Measurements from ENCODE around the gene SH2B2.
"Not testable (repeated sequence)": the region's sequence is repeated elsewhere in the genome, so short reads cannot be mapped to it uniquely, and the experiment has no call there.

The SH2B2 gene

GRCh38 chr7:102323914-102324195 lies 37.2 kb downstream of the SH2B2 start:
- Mint-ChIP-seq H3K36me3 (ENCODE audit: low read depth) (no peaks in the 10 kb centered on the region), H3K27ac (no peak overlapping the region), H3K9me3 (no peaks in the 10 kb centered on the region), H3K4me3 (no peak overlapping the region), H3K4me1 (ENCODE audit: low read depth) (no peaks in the 10 kb centered on the region), H3K27me3 (no peaks in the 10 kb centered on the region)

GRCh38 chr7:102325106-102325505 lies 38.4 kb downstream of the SH2B2 start:
- not testable (repeated sequence) for H3K4me3 Mint-ChIP-seq; H3K4me1 Mint-ChIP-seq (ENCODE audit: low read depth); H3K27ac Mint-ChIP-seq

GRCh38 chr7:102326157-102326889 lies 39.7 kb downstream of the SH2B2 start:
- H3K4me3 Mint-ChIP-seq, result no peak overlapping the region
- H3K4me1 Mint-ChIP-seq (ENCODE audit: low read depth), result no peaks in the 10 kb centered on the region
- H3K27me3 Mint-ChIP-seq, result no peaks in the 10 kb centered on the region
- H3K36me3 Mint-ChIP-seq (ENCODE audit: low read depth), result no peaks in the 10 kb centered on the region
- no peak overlapping the region for H3K27ac Mint-ChIP-seq
- H3K9me3 Mint-ChIP-seq, result no peaks in the 10 kb centered on the region

More at GRCh38 chr7:102325106-102325505, 38.4 kb downstream of the SH2B2 start:
- not testable (repeated sequence) for H3K36me3 Mint-ChIP-seq (ENCODE audit: low read depth); H3K9me3 Mint-ChIP-seq; H3K27me3 Mint-ChIP-seq

GRCh38 chr7:102327183-102327582 lies 40.5 kb downstream of the SH2B2 start:
- not testable (repeated sequence) for H3K27ac Mint-ChIP-seq; H3K36me3 Mint-ChIP-seq (ENCODE audit: low read depth); H3K9me3 Mint-ChIP-seq; H3K4me1 Mint-ChIP-seq (ENCODE audit: low read depth); H3K27me3 Mint-ChIP-seq; H3K4me3 Mint-ChIP-seq

- H3K36me3 Mint-ChIP-seq (ENCODE audit: low read depth); H3K27ac Mint-ChIP-seq; H3K27me3 Mint-ChIP-seq; H3K4me1 Mint-ChIP-seq (ENCODE audit: low read depth); H3K4me3 Mint-ChIP-seq; H3K9me3 Mint-ChIP-seq: not testable (repeated sequence)
Observed at GRCh38 chr7:102328863-102329262, 42.2 kb downstream of the SH2B2 start.

- not testable (repeated sequence) for H3K9me3 Mint-ChIP-seq; H3K27me3 Mint-ChIP-seq; H3K36me3 Mint-ChIP-seq (ENCODE audit: low read depth); H3K4me3 Mint-ChIP-seq; H3K4me1 Mint-ChIP-seq (ENCODE audit: low read depth); H3K27ac Mint-ChIP-seq
Observed at GRCh38 chr7:102329366-102329765, 42.7 kb downstream of the SH2B2 start.

- H3K27me3 Mint-ChIP-seq; H3K4me3 Mint-ChIP-seq; H3K36me3 Mint-ChIP-seq (ENCODE audit: low read depth); H3K27ac Mint-ChIP-seq; H3K9me3 Mint-ChIP-seq; H3K4me1 Mint-ChIP-seq (ENCODE audit: low read depth): not testable (repeated sequence)
Observed at GRCh38 chr7:102330666-102331460, 44.2 kb downstream of the SH2B2 start.

GRCh38 chr7:102335574-102335973 lies 48.9 kb downstream of the SH2B2 start:
- H3K9me3 Mint-ChIP-seq; H3K4me1 Mint-ChIP-seq (ENCODE audit: low read depth); H3K27ac Mint-ChIP-seq; H3K4me3 Mint-ChIP-seq; H3K27me3 Mint-ChIP-seq; H3K36me3 Mint-ChIP-seq (ENCODE audit: low read depth): not testable (repeated sequence)

GRCh38 chr7:102337002-102337401 lies 50.3 kb downstream of the SH2B2 start:
- H3K36me3 Mint-ChIP-seq (ENCODE audit: low read depth); H3K4me1 Mint-ChIP-seq (ENCODE audit: low read depth); H3K4me3 Mint-ChIP-seq; H3K27me3 Mint-ChIP-seq; H3K27ac Mint-ChIP-seq; H3K9me3 Mint-ChIP-seq: not testable (repeated sequence)

- H3K9me3 Mint-ChIP-seq; H3K27ac Mint-ChIP-seq; H3K4me1 Mint-ChIP-seq (ENCODE audit: low read depth); H3K27me3 Mint-ChIP-seq; H3K36me3 Mint-ChIP-seq (ENCODE audit: low read depth); H3K4me3 Mint-ChIP-seq: not testable (repeated sequence)
Observed at GRCh38 chr7:102337420-102337819, 50.8 kb downstream of the SH2B2 start.

GRCh38 chr7:102340599-102341368 lies 54.1 kb downstream of the SH2B2 start:
- H3K4me1 Mint-ChIP-seq (ENCODE audit: low read depth); H3K36me3 Mint-ChIP-seq (ENCODE audit: low read depth): not testable (repeated sequence)

GRCh38 chr7:102346983-102347382 lies 60.3 kb downstream of the SH2B2 start:
- H3K27ac Mint-ChIP-seq; H3K9me3 Mint-ChIP-seq; H3K4me1 Mint-ChIP-seq (ENCODE audit: low read depth); H3K36me3 Mint-ChIP-seq (ENCODE audit: low read depth); H3K4me3 Mint-ChIP-seq; H3K27me3 Mint-ChIP-seq: not testable (repeated sequence)

More at GRCh38 chr7:102340599-102341368, 54.1 kb downstream of the SH2B2 start:
- H3K9me3 Mint-ChIP-seq, H3K4me3 Mint-ChIP-seq, H3K27ac Mint-ChIP-seq, H3K27me3 Mint-ChIP-seq: not testable (repeated sequence)

GRCh38 chr7:102356344-102356743 lies 69.7 kb downstream of the SH2B2 start, which contains the start of gene SPDYE6:
TSS of gene SPDYE6 (minus strand) at chr7:102356444. CDS start at chr7:102356023, 421 bp downstream.
- not testable (repeated sequence) for H3K4me3 Mint-ChIP-seq; H3K4me1 Mint-ChIP-seq (ENCODE audit: low read depth); H3K36me3 Mint-ChIP-seq (ENCODE audit: low read depth); H3K27me3 Mint-ChIP-seq; H3K9me3 Mint-ChIP-seq; H3K27ac Mint-ChIP-seq

- Mint-ChIP-seq H3K27ac (peak overlapping the region; percentile 72), H3K36me3 (ENCODE audit: low read depth) (peaks cover 21% of the 10 kb centered on the region), H3K4me1 (ENCODE audit: low read depth) (peaks cover 26% of the 10 kb centered on the region), H3K4me3 (peak overlapping the region; percentile 90)
- H3K9me3 Mint-ChIP-seq, H3K27me3 Mint-ChIP-seq: not testable (repeated sequence)
Observed at GRCh38 chr7:102363549-102364393, 77.1 kb downstream of the SH2B2 start.
